GM19438 (cell line): ENCODE data around the gene HNRNPH2.

Experiments used
- ATAC-seq: cut with Tn5 transposase; IDR thresholded peaks from one replicate; pipeline ENCODE4 v1.9.1; 2021; ENCODE audit warnings: low read depth; ENCODE audit not compliant: unreplicated experiment

HNRNPH2 gene

GRCh38 chrX:101394372-101394771 lies 13.7 kb upstream of the HNRNPH2 start:
- ATAC-seq: no peak

GRCh38 chrX:101395789-101396188 lies 12.2 kb upstream of the HNRNPH2 start:
- no peak for ATAC-seq

GRCh38 chrX:101397779-101398178 lies 10.2 kb upstream of the HNRNPH2 start:
- ATAC-seq: no peak

- no peak for ATAC-seq
These were observed 9.3 kb upstream of the HNRNPH2 start for GRCh38 chrX:101398694-101399093.

- ATAC-seq: no peak
These were observed 8.2 kb upstream of the HNRNPH2 start for GRCh38 chrX:101399825-101400224.

- ATAC-seq: no peak
These were observed 765 bp upstream of the HNRNPH2 start for GRCh38 chrX:101407167-101407747.

- ATAC-seq: no peak
These were observed 465 bp downstream of the HNRNPH2 start for GRCh38 chrX:101408532-101408841.

GRCh38 chrX:101409043-101409442 lies 1.0 kb downstream of the HNRNPH2 start:
- no peak for ATAC-seq

GRCh38 chrX:101410461-101410860 lies 2.4 kb downstream of the HNRNPH2 start:
- no peak for ATAC-seq

- ATAC-seq: no peak
These were observed 4.0 kb downstream of the HNRNPH2 start for GRCh38 chrX:101411984-101412383.

GRCh38 chrX:101415180-101416145 lies 7.4 kb downstream of the HNRNPH2 start:
- ATAC-seq: peak; percentile 60

GRCh38 chrX:101416691-101417090 lies 8.7 kb downstream of the HNRNPH2 start:
- no peak for ATAC-seq

GRCh38 chrX:101417190-101417589 lies 9.2 kb downstream of the HNRNPH2 start:
- ATAC-seq: no peak

GRCh38 chrX:101417981-101418841 lies 10.2 kb downstream of the HNRNPH2 start:
- peak; percentile 58 for ATAC-seq

GRCh38 chrX:101419489-101419888 lies 11.5 kb downstream of the HNRNPH2 start:
- no peak for ATAC-seq

- ATAC-seq: no peak
These were observed 19.9 kb downstream of the HNRNPH2 start for GRCh38 chrX:101427954-101428353.

GRCh38 chrX:101429934-101430333 lies 21.9 kb downstream of the HNRNPH2 start:
- ATAC-seq: no peak

- ATAC-seq: peak; percentile 88
These were observed 22.5 kb downstream of the HNRNPH2 start for GRCh38 chrX:101430457-101431078.

GRCh38 chrX:101442085-101442484 lies 34.1 kb downstream of the HNRNPH2 start:
- no peak for ATAC-seq

GRCh38 chrX:101449279-101449678 lies 41.3 kb downstream of the HNRNPH2 start:
- no peak for ATAC-seq

GRCh38 chrX:101450085-101450484 lies 42.1 kb downstream of the HNRNPH2 start:
- no peak for ATAC-seq
